22Rv1 (cell line): ENCODE results near the gene CISD1.

Source experiments
- CTCF ChIP-seq: fragments of 450-650 bp; IDR thresholded peaks from 2 replicates; pipeline ENCODE4 v1.5.1; 2017; ENCODE audit warnings: mild to moderate bottlenecking
- ZFX ChIP-seq: fragments of 450-650 bp; IDR thresholded peaks from 2 replicates; pipeline ENCODE4 v1.6.1; 2017; ENCODE audit warnings: antibody characterized with exemption, borderline replicate concordance

GRCh38 chr10:58243269-58243668 lies 25.7 kb upstream of the CISD1 start:
- no peak for TF ChIP-seq CTCF
- no peak for TF ChIP-seq ZFX
